Measurements from ENCODE around the gene MACROD2.

DNA sequence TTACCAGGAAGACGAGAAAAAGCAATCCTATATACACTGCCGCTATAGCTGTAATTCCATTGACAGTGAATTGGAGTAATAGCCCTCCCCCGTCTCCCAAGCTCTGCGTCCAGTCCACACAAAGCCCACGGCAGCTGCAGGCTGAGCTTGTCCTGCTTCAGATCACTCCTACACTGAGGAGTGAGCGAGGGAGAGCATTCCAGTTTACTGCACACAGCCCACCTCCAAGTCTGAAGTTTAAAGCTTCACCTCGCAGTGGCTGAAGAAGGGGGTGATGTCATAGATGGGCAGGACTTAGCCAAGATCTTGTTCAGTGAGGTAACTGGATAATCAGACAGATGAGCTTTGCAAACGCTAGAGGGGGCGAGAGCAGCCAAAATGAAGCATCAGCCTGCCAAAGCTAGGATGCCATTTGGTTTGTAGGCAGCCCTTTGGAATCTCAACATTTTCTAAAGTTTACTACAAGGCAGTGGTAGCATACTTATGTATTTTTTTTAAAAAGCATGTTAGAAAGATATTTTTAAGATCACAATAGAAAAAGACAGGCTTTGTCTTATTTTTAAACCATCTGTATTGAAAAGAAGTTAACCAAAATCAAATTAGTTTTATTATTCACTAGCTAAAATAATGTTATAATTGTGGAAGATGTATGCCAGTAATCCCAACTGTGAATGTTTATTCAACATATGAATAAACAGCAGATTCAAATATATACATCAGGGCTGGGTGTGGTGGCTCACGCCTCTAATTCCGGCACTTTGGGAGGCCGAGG, 342.3 kb downstream of the MACROD2 start, which contains the start of gene FLRT3:
- TF ChIP-seq FOXA1 (IDR thresholded peaks at IDR 0.05) (no peak), JUND (IDR thresholded peaks at IDR 0.05) (peak; percentile 95 to 96), YY1 (IDR thresholded peaks at IDR 0.05) (peak; percentile 95), FOXA2 (IDR thresholded peaks at IDR 0.05) (no peak), SP1 (IDR thresholded peaks at IDR 0.05) (peak; percentile 60)
- TF ChIP-seq, protein P1, sequence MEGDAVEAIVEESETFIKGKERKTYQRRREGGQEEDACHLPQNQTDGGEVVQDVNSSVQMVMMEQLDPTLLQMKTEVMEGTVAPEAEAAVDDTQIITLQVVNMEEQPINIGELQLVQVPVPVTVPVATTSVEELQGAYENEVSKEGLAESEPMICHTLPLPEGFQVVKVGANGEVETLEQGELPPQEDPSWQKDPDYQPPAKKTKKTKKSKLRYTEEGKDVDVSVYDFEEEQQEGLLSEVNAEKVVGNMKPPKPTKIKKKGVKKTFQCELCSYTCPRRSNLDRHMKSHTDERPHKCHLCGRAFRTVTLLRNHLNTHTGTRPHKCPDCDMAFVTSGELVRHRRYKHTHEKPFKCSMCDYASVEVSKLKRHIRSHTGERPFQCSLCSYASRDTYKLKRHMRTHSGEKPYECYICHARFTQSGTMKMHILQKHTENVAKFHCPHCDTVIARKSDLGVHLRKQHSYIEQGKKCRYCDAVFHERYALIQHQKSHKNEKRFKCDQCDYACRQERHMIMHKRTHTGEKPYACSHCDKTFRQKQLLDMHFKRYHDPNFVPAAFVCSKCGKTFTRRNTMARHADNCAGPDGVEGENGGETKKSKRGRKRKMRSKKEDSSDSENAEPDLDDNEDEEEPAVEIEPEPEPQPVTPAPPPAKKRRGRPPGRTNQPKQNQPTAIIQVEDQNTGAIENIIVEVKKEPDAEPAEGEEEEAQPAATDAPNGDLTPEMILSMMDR (IDR thresholded peaks at IDR 0.05; ENCODE audit: low read depth, low read length, missing input control) = peak; percentile 88
- TF ChIP-seq, protein P2, sequence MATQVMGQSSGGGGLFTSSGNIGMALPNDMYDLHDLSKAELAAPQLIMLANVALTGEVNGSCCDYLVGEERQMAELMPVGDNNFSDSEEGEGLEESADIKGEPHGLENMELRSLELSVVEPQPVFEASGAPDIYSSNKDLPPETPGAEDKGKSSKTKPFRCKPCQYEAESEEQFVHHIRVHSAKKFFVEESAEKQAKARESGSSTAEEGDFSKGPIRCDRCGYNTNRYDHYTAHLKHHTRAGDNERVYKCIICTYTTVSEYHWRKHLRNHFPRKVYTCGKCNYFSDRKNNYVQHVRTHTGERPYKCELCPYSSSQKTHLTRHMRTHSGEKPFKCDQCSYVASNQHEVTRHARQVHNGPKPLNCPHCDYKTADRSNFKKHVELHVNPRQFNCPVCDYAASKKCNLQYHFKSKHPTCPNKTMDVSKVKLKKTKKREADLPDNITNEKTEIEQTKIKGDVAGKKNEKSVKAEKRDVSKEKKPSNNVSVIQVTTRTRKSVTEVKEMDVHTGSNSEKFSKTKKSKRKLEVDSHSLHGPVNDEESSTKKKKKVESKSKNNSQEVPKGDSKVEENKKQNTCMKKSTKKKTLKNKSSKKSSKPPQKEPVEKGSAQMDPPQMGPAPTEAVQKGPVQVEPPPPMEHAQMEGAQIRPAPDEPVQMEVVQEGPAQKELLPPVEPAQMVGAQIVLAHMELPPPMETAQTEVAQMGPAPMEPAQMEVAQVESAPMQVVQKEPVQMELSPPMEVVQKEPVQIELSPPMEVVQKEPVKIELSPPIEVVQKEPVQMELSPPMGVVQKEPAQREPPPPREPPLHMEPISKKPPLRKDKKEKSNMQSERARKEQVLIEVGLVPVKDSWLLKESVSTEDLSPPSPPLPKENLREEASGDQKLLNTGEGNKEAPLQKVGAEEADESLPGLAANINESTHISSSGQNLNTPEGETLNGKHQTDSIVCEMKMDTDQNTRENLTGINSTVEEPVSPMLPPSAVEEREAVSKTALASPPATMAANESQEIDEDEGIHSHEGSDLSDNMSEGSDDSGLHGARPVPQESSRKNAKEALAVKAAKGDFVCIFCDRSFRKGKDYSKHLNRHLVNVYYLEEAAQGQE (IDR thresholded peaks at IDR 0.05) = peak; percentile 92
- TF ChIP-seq, protein P3, sequence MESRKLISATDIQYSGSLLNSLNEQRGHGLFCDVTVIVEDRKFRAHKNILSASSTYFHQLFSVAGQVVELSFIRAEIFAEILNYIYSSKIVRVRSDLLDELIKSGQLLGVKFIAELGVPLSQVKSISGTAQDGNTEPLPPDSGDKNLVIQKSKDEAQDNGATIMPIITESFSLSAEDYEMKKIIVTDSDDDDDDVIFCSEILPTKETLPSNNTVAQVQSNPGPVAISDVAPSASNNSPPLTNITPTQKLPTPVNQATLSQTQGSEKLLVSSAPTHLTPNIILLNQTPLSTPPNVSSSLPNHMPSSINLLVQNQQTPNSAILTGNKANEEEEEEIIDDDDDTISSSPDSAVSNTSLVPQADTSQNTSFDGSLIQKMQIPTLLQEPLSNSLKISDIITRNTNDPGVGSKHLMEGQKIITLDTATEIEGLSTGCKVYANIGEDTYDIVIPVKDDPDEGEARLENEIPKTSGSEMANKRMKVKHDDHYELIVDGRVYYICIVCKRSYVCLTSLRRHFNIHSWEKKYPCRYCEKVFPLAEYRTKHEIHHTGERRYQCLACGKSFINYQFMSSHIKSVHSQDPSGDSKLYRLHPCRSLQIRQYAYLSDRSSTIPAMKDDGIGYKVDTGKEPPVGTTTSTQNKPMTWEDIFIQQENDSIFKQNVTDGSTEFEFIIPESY (IDR thresholded peaks at IDR 0.05) = no peak

All from liver (tissue), 3 donors.